ENCODE results near the gene COX20.

GRCh38 chr1:244830639-244831038 is 4.8 kb upstream of the COX20 start:
- no peak for TF ChIP-seq EP300 (IDR thresholded peaks at IDR 0.05)
- TF ChIP-seq CTCF (IDR thresholded peaks at IDR 0.05), result no peak
- TF ChIP-seq POLR2AphosphoS5 (IDR thresholded peaks at IDR 0.05), result no peak

Data from stomach (tissue), 4 donors.